ENCODE results near the gene PRDM16. TPM values are rescaled to one million over a fixed set of nuclear protein-coding genes. Genes with fewer than 3 reads are reported as not detected.

PRDM16 gene
- total RNA-seq, 4 donors from 2014 or later = 0.41 to 0.95 TPM; not detected in 2

- peaks cover 38% of the 10 kb centered on the region for H3K27me3 ChIP-seq
- 45 to 82% methylated on average over 2 to 5 of the region's 5 CpGs for WGBS, 2 donors (ENCODE audit: low coverage in 1 of 2)
- DNase-seq = no peak
These were observed 383.8 kb downstream of the PRDM16 start for GRCh38 chr1:3452866-3453175.

GRCh38 chr1:3453203-3453761, 384.3 kb downstream of the PRDM16 start:
- WGBS, 2 donors (ENCODE audit: low coverage in 1 of 2) = 22% methylated on average over 17 of the region's 18 CpGs; no CpG with 5 or more reads in 1 of the 2 donors
- H3K4me3 ChIP-seq = no peak overlapping the region
- intact Hi-C loops (cut with DNase I; ENCODE audit: low total_unique reads) = no loop called here
- peaks cover 19 to 50% (median 46%) of the 10 kb centered on the region in 4 donors for H3K4me1 ChIP-seq
- H3K27ac ChIP-seq = peak overlapping the region in 3 of 4 donors; percentile 92 to 93 (median 92)
- H3K36me3 ChIP-seq = no peaks in the 10 kb centered on the region
- no peaks in the 10 kb centered on the region for H3K9me3 ChIP-seq
- TF ChIP-seq CTCF (IDR thresholded peaks at IDR 0.05) = peak; percentile 87 to 96 (median 95)
- no peak for TF ChIP-seq POLR2A (IDR thresholded peaks at IDR 0.05)
- DNase-seq = peak; percentile 86
- peaks cover 38% of the 10 kb centered on the region for H3K27me3 ChIP-seq
- in situ Hi-C loops (cut with MboI; ENCODE audit: low pct_ligation_motif_present in 1 of 4, low pct_unique_long_range_greater_than_20kb in 1 of 4, low sequenced_read_pairs in 3 of 4) = loop anchor here in 1 of 4 donors (5.0 kb wide), 1 partner anchor 34 kb away; no protein-coding TSS in a partner anchor

More at GRCh38 chr1:3452866-3453175, 383.8 kb downstream of the PRDM16 start:
- H3K4me1 ChIP-seq = peaks cover 17 to 45% (median 42%) of the 10 kb centered on the region in 4 donors
- H3K4me3 ChIP-seq = no peak overlapping the region
- peaks cover 0 to 2% of the 10 kb centered on the region in 2 donors for H3K9me3 ChIP-seq
- in situ Hi-C loops (cut with MboI; ENCODE audit: low pct_ligation_motif_present in 1 of 4, low pct_unique_long_range_greater_than_20kb in 1 of 4, low sequenced_read_pairs in 3 of 4) (loop anchor here in 1 of 4 donors (5.0 kb wide), 1 partner anchor 34 kb away; no protein-coding TSS in a partner anchor), intact Hi-C loops (cut with DNase I; ENCODE audit: low total_unique reads) (no loop called here)
- no peaks in the 10 kb centered on the region for H3K36me3 ChIP-seq
- TF ChIP-seq POLR2AphosphoS5 (IDR thresholded peaks at IDR 0.05) (no peak), POLR2A (IDR thresholded peaks at IDR 0.05) (no peak), EP300 (IDR thresholded peaks at IDR 0.05; ENCODE audit: low read depth) (no peak), CTCF (IDR thresholded peaks at IDR 0.05) (no peak)
- no peak overlapping the region for H3K27ac ChIP-seq

GRCh38 chr1:3453891-3454810, 385.1 kb downstream of the PRDM16 start, which contains the start of gene ARHGEF16:
Gene ARHGEF16, plus strand, starts transcription at chr1:3454665. Its CDS starts 8,420 bp downstream, at chr1:3463085.
- in situ Hi-C loops (cut with MboI; ENCODE audit: low pct_ligation_motif_present in 1 of 4, low pct_unique_long_range_greater_than_20kb in 1 of 4, low sequenced_read_pairs in 3 of 4) (loop anchor here in 1 of 4 donors (5.0 kb wide), 1 partner anchor 33 kb away; no protein-coding TSS in a partner anchor), intact Hi-C loops (cut with DNase I; ENCODE audit: low total_unique reads) (no loop called here)
- WGBS, 2 donors (ENCODE audit: low coverage in 1 of 2) = 7% methylated on average over 45 of the region's 84 CpGs; no CpG with 5 or more reads in 1 of the 2 donors
- Histone ChIP-seq H3K9me3 (no peaks in the 10 kb centered on the region), H3K4me3 (peak within 1 kb of the TSS; percentile 50 to 89 (median 72)), H3K4me1 (peaks cover 26 to 58% (median 55%) of the 10 kb centered on the region in 4 donors), H3K27ac (peak within 1 kb of the TSS; percentile 89 to 93 (median 92)), H3K27me3 (peaks cover 38% of the 10 kb centered on the region), H3K36me3 (no peaks in the 10 kb centered on the region)
- TF ChIP-seq POLR2A (IDR thresholded peaks at IDR 0.05) (peak; percentile 53), POLR2AphosphoS5 (IDR thresholded peaks at IDR 0.05) (peak in 2 of 3 donors; percentile 38 to 53), CTCF (IDR thresholded peaks at IDR 0.05) (peak; percentile 38 to 71 (median 53)), EP300 (IDR thresholded peaks at IDR 0.05; ENCODE audit: low read depth) (no peak)
- peak; percentile 92 for DNase-seq
